Stimulated activated CD4-positive, alpha-beta T cell treated with anti-CD3 and anti-CD28 coated beads, Interleukin-4, amount 100 ng/mL, for 4 hours (primary cell): ENCODE results near the gene INPP5A.
"Not testable (repeated sequence)": the region's sequence is repeated elsewhere in the genome, so short reads cannot be mapped to it uniquely, and the experiment has no call there.

ENCODE experiments used
- DNase-seq, 2 experiments: peaks; one replicate each; pipeline ENCODE4 v3.0.0-alpha.2; 2020

INPP5A gene

GRCh38 chr10:132699411-132700155, 162.0 kb downstream of the INPP5A start:
- DNase-seq, result no peak

- no peak for DNase-seq
Measured at GRCh38 chr10:132700156-132701098, 162.8 kb downstream of the INPP5A start.

- DNase-seq, result no peak
Measured at GRCh38 chr10:132701099-132701845, 163.7 kb downstream of the INPP5A start.

- DNase-seq, result no peak
Measured at GRCh38 chr10:132701846-132702190, 164.2 kb downstream of the INPP5A start.

GRCh38 chr10:132702601-132703418, 165.2 kb downstream of the INPP5A start:
- no peak for DNase-seq

GRCh38 chr10:132703419-132704007, 165.9 kb downstream of the INPP5A start:
- no peak for DNase-seq

GRCh38 chr10:132704008-132704814, 166.6 kb downstream of the INPP5A start:
- DNase-seq, result no peak

- not testable (repeated sequence) for DNase-seq
Measured at GRCh38 chr10:132704815-132705064, 167.2 kb downstream of the INPP5A start.

- DNase-seq, result no peak
Measured at GRCh38 chr10:132705173-132705572, 167.6 kb downstream of the INPP5A start.

GRCh38 chr10:132705943-132706342, 168.4 kb downstream of the INPP5A start:
- no peak for DNase-seq

GRCh38 chr10:132706701-132707100, 169.1 kb downstream of the INPP5A start:
- no peak for DNase-seq

- no peak for DNase-seq
Measured at GRCh38 chr10:132707121-132707775, 169.7 kb downstream of the INPP5A start.

GRCh38 chr10:132707776-132708171, 170.2 kb downstream of the INPP5A start:
- DNase-seq, result no peak

GRCh38 chr10:132708441-132708840, 170.9 kb downstream of the INPP5A start:
- no peak for DNase-seq

GRCh38 chr10:132708936-132709335, 171.3 kb downstream of the INPP5A start:
- no peak for DNase-seq

- no peak for DNase-seq
Measured at GRCh38 chr10:132709471-132709951, 171.9 kb downstream of the INPP5A start.

GRCh38 chr10:132710036-132710686, 172.6 kb downstream of the INPP5A start:
- no peak for DNase-seq

- no peak for DNase-seq
Measured at GRCh38 chr10:132710746-132711612, 173.4 kb downstream of the INPP5A start.

- DNase-seq, result no peak
Measured at GRCh38 chr10:132711613-132712121, 174.1 kb downstream of the INPP5A start.
